Superior temporal gyrus (tissue), 1 donor: Measurements from ENCODE around the gene RASAL1.

Experiments used
- DNase-seq: peaks from one replicate; pipeline ENCODE4 v3.0.0-alpha.2; 2016; ENCODE audit errors: extremely low spot score

The RASAL1 gene, protein sequence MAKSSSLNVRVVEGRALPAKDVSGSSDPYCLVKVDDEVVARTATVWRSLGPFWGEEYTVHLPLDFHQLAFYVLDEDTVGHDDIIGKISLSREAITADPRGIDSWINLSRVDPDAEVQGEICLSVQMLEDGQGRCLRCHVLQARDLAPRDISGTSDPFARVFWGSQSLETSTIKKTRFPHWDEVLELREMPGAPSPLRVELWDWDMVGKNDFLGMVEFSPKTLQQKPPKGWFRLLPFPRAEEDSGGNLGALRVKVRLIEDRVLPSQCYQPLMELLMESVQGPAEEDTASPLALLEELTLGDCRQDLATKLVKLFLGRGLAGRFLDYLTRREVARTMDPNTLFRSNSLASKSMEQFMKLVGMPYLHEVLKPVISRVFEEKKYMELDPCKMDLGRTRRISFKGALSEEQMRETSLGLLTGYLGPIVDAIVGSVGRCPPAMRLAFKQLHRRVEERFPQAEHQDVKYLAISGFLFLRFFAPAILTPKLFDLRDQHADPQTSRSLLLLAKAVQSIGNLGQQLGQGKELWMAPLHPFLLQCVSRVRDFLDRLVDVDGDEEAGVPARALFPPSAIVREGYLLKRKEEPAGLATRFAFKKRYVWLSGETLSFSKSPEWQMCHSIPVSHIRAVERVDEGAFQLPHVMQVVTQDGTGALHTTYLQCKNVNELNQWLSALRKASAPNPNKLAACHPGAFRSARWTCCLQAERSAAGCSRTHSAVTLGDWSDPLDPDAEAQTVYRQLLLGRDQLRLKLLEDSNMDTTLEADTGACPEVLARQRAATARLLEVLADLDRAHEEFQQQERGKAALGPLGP

DNA sequence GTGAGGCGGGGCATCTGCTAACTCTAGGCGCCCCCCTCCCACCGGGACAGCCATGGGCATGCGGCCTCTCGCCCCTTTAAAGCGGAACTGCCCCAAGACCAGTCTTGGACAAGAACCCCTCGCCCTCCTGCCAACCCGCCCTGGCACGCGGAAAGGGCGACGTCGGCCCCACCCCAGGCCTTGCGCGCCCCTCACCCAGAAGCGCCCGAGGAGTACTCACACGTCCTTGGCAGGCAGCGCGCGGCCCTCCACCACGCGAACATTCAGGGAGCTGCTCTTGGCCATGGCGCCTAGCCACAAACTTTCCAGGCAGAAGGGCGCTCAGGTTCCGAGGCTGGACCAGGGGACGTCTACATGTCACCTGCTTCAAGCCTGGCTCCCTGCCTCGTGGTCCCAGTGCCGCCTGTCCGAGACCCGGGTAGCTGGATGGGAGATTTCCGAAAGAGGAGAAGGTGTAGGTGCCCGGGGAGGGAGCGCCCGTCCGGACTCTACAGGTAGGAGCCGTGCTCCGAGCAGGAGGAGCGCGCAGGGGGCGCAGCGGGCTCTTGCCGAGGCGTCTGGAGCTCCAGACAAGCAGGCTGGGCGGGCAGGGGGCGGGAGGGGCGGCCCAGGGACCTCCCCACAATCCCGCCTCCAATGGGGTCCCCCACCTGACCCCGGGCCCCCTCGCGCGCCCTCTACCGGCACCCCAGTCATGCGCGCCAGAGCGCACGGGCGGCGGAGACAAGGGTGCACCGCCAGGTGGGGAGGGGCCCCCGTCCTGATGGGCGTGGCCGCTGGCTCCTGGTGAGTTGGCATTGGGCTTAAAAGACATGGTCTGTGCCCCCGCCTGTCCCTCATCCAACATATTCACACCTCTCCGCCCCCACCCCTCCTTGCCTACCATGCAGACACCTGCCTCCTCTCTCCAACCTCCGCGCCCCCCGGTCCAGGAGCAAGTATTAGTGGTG, at the start of gene RASAL1:
Gene RASAL1, minus strand, starts transcription at position 584 of the 950 bp plus-strand sequence. Its CDS starts 299 bp downstream, at position 285.
- DNase-seq = peak; percentile 57

- peak; percentile 86 for DNase-seq
Observed at GRCh38 chr12:113184900-113185179, 49.3 kb upstream of the RASAL1 start.

DNA sequence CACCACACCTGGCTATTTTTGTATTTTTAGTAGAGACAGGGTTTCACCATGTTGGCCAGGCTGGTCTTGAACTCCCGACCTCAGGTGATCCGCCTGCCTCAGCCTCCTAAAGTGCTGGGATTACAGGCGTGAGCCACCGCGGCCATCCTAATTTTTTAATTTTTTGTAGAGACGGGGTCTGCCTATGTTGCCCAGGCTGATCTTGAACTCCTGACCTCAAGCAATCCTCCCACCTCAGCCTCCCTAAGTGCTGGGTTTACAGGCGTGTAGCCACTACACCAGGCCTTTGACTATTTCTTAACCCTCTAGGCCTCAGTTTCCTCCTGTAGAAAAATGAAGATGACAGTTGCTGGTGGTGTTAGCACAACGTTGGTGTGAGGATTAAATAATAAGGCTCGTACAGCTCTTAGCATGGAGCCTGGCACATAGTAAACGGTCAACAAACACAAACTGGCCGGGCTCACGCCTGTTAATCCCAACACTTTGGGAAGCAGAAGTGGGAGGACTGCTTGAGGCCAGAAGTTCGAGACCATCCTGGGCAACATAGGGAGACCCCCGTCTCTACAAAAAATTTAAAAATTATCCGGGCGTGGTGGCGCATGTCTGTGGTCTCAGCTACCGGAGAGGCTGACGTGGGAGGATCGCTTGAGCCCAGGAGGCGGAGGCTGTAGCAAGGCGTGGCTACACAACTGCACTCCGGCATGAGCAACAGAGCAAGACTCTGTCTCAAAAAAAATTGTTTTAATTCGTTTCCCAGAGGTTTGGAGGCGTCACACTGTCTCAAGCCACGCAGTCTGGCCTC, 48.7 kb upstream of the RASAL1 start:
- DNase-seq = no peak

DNA sequence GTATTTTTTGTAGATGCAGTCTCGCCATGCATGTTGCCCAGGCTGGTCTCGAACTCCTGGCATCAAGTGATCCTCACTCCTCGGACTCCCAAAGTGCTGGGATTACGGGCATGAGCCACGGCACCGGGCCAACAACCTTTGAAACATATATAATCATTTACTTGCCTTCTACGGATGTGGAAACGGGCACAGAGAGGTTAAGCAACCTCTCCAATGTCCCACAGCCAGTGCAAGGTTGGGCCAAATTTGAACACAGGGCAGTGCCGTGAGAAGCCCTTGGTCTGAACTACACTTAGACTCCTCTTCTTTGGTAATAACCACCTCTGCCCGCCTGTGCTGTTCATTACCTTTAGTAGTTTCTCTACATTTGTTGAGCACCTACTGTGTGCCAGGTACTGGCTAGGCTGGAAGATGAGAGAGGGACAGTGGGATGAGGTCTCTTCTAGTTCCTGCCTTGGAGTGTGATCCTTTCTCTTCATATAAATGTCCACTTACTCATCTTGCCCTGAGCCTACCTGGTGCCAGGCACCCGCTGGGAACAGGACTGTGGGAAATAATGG, 47.5 kb upstream of the RASAL1 start:
- DNase-seq = no peak

DNA sequence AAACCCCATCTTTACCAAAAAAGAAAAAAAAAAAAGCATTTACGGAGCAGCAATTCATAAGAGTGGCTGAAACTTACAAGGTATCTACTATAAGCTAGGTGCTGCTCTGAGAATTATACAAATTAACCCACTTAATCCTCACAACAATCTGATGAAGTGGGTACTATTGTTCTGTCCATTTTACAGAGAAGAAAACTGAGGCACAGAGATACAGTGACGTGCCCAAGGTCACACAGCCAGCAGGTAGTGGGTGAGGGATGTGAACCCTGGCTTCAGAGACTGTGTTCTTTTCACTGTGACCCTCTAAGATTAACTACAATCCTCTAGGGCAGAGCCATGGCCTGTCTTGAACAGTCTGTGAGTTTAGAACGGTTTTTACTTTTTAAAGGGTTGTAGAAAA, 46.4 kb upstream of the RASAL1 start:
- DNase-seq = no peak

DNA sequence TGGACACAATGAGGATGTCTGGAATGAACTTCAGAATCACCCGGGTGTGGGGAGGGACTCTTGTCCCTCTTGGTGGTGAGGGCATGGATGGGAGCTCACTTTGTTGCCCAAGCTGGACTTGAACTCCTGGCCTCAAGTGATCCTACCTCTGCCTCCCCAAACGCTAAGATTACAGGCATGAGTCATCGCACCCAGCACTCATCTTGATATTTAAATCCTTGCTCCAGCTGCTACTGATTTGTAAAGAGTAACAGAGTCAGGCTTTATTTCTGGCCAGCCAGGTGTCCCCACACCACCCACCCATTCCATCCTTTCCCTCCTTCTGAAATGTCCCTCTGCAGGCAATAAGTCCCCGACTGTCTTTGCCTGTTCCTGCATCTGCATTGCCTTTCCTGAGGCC, 44.8 kb upstream of the RASAL1 start:
- DNase-seq = no peak

GRCh38 chr12:113179023-113179422, 43.5 kb upstream of the RASAL1 start:
- no peak for DNase-seq

DNA sequence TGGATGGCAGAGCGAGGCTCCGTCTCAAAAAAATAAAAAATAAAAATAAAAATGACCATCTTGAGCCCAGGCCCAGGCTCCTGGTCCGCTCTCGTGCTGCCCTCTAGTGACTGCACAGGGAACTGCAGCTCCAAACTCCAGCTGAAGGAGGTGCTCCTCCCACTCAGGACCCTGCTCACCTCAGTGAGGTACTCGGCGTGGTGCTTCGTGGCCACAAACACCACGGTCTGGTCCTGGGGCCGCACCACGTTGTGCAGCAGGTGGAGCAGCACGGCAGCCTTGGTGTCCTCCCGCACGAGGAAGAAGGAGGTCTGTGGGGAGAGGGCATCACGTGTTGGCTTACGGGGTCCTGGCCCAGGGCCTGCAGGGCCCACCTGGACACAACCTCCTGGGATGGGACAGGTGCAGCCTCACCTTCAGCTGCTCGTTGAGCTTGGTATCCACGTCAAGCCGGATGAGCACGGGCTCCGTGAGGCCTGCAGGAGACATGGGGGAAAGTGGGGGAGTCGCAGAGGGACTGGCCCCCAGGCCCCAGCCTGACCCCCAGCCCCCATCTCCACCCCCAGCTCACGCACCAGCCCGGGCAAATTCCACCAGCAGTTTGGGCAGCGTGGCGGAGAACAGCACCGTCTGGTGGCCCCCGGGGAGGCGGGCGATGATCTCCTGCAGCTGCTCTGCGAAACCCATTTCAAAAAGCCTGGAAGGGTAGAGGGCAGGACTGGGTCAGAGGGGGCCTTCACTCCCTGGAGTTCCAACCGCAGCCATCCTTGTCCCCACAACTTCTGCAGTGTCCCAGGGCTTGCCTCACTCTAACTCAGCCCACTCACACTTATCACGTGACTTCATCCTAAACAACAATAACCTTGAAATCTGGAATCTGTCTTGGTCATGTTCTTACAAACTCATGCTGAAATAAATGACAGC, 39.2 kb upstream of the RASAL1 start:
- DNase-seq = peak; percentile 85

GRCh38 chr12:113173081-113173698, 37.6 kb upstream of the RASAL1 start:
- no peak for DNase-seq

- DNase-seq = no peak
Observed at GRCh38 chr12:113172185-113172584, 36.6 kb upstream of the RASAL1 start.

- DNase-seq = no peak
Observed at GRCh38 chr12:113171543-113171942, 36.0 kb upstream of the RASAL1 start.

- no peak for DNase-seq
Observed at GRCh38 chr12:113170926-113171325, 35.4 kb upstream of the RASAL1 start.

DNA sequence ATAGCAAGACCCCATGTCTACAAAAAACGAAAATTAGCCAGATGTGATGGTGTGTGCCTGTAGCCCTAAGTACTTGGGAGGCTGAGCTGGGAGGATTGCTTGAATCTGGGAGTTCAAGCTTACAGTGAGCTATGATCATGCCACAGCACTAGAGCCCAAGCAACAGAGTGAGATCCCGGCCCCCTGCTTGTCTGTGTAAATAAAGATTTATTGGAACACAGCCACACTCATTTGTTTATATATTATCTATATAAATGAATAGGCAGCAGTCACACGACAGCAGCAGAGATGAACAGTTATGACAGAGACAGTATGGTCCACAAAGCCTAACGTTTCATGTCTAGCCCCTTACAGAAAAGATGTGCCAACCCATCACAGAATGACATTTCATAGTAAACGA, 34.9 kb upstream of the RASAL1 start:
- no peak for DNase-seq

GRCh38 chr12:113169697-113170096, 34.1 kb upstream of the RASAL1 start:
- no peak for DNase-seq

GRCh38 chr12:113167868-113168267, 32.3 kb upstream of the RASAL1 start:
- DNase-seq = no peak

DNA sequence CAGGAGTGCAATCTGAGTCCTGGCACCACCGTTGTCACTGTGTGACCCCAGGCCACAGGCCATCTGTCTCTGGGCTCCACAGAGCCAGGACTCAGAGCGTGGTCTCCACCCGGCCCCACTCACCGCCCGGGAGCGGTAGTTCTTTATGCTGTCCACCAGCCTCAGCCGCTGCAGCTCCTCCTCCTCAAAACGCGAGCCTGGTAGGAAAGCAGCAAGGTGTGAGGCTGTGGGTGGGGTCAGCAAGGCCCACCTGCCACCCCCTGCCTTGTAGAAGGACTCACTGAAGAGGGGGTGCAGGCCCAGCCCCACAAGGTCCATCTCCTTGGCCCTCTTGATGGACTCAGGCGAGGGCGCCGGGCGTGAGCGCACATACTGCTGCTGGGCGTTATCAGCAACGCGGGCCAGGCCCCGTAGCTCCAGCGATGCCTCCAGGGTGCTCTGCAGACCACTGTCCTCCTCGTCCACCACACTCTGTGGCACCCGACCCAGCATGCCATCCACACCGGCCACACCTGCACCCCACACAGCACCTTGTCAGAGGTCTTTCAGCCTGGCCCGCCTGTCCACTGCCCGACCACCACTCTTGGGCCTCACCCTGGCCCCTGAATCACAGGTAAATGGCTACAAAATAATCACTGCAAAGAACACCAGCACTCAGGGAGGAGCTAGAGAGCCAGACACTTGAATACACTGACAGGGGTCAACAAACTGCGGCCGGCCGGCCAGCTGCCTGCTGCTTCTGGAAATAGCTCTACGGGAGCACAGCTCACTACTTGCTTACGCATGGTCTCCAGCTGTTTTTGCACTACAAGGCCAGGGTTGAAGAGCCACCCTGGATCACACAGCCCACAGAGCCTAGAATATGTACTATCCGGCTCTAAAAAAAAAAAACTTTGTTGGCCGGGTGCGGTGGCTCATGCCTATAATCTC, 30.2 kb upstream of the RASAL1 start:
- DNase-seq = no peak

DNA sequence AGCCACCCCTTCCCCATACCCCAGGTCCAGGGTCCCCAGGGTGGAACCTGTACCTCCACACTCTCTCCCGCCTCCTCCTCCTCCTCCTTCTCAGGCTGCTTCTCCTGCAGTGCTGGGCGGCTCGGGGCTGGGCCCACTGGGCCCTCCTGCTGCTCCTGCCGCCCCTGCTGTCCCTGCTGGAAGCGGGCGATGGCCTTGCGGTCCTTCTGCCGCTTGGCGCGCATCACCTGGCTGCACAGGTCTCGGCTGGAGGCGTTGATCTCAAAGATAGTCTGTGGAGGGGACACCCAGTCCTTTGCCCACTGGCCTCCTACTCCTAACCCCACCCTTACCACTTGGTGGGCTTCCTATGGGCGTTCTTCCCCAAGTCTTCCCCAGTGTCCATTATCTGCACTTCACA, 28.5 kb upstream of the RASAL1 start:
- DNase-seq = no peak

GRCh38 chr12:113163030-113163360, 27.4 kb upstream of the RASAL1 start:
- no peak for DNase-seq
